Progenitor cell of endocrine pancreas (in vitro differentiated cells): ENCODE data around the gene TRIM50. TPM values are rescaled to one million over a fixed set of nuclear protein-coding genes. Genes with fewer than 3 reads are reported as not detected.
A peak's percentile ranks its signal among the peaks of the same experiment; 100 is the strongest.
"Not testable (repeated sequence)": the region's sequence is repeated elsewhere in the genome, so short reads cannot be mapped to it uniquely, and the experiment has no call there.

Source experiments
- DNase-seq: peaks from one replicate; pipeline ENCODE4 v3.0.0; 2021; ENCODE audit warnings: low spot score; ENCODE audit not compliant: unreplicated experiment
- H3K27ac Mint-ChIP-seq: 2 replicates; pipeline ENCODE4 v1.8.0; 2021; ENCODE audit warnings: mild to moderate bottlenecking, moderate library complexity, mixed read lengths
- H3K27me3 Mint-ChIP-seq: 2 replicates; pipeline ENCODE4 v1.8.0; 2021; ENCODE audit warnings: mixed read lengths
- H3K36me3 Mint-ChIP-seq: 2 replicates; pipeline ENCODE4 v1.8.0; 2022; ENCODE audit warnings: mixed read lengths; ENCODE audit not compliant: insufficient read depth
- H3K4me1 Mint-ChIP-seq: 2 replicates; pipeline ENCODE4 v1.8.0; 2021; ENCODE audit warnings: low read depth, mixed read lengths
- H3K4me3 Mint-ChIP-seq: 2 replicates; pipeline ENCODE4 v1.8.0; 2021; ENCODE audit warnings: low read depth, mild to moderate bottlenecking, moderate library complexity, mixed read lengths
- H3K9me3 Mint-ChIP-seq: 2 replicates; pipeline ENCODE4 v1.8.0; 2021; ENCODE audit warnings: low read depth, mixed read lengths
- total RNA-seq: library from RNA; stranded (reverse); gene quantifications from 2 replicates; pipeline ENCODE4 v1.2.1, GENCODE V29; 2021
- TF ChIP-seq, protein P1 (sequence below): fragments of 200-600 bp; sonication (generic); IDR thresholded peaks from one replicate; pipeline ENCODE4 v1.5.0; 2021; ENCODE audit warnings: antibody characterized with exemption, mild to moderate bottlenecking; ENCODE audit not compliant: unreplicated experiment

Gene TRIM50
- total RNA-seq, 1 donor from 2014 or later, result 10.9 TPM

DNA sequence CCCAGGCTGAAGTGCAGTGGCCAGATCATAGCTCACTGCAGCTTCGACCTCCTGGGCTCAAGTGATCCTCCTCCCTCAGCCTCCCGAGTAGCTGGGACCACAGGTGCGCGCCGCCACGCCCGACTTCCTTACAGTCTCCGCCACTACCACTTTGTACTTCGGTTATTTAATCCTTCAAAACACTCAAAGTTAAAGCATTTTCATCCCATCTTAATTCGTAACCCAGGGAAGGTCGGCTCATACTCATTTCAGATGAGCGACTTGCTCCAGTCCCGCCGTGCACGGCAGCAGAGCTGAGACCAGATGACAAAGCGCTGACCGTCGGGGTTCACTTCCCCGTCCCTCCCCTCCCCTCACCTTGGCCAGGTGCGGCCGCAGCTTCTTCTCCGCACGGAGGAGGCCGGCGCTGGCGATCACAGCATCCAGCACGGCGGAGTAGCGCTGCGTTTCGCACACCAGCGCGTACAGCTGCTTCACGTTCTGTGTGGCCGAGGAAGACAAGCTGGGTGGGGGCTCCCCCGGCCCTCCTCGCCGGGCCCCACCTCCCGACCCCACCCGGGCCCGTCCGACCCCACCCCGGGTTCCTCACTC, 19.7 kb downstream of the TRIM50 start:
- DNase-seq, result no peak
- H3K4me1 Mint-ChIP-seq, result peaks cover 13% of the 10 kb centered on the region

DNA sequence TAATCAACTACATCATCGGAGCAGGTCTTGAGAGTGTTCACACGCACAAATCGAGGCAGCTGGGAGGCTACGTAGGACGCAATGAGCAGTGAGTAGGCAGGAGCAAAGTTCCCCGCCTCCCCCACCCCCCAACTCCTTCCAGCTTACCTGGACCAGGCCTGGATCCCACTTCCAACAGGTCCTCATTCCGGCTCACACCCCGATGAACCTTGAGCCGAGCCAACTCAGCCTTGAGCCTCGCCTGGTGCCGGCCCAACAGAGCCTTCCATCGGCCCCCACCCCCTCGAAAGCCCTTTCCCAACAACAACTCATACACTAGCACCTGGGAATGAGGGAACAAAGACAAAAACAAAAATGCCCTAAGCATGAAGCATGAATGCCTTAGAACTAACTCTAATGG, 20.4 kb downstream of the TRIM50 start:
- Mint-ChIP-seq H3K9me3 (no peaks in the 10 kb centered on the region), H3K4me1 (peaks cover 13% of the 10 kb centered on the region), H3K36me3 (peaks cover 9% of the 10 kb centered on the region), H3K27ac (peak overlapping the region; percentile 94), H3K27me3 (peaks cover 3% of the 10 kb centered on the region), H3K4me3 (peak overlapping the region; percentile 94)
- TF ChIP-seq, protein P1, sequence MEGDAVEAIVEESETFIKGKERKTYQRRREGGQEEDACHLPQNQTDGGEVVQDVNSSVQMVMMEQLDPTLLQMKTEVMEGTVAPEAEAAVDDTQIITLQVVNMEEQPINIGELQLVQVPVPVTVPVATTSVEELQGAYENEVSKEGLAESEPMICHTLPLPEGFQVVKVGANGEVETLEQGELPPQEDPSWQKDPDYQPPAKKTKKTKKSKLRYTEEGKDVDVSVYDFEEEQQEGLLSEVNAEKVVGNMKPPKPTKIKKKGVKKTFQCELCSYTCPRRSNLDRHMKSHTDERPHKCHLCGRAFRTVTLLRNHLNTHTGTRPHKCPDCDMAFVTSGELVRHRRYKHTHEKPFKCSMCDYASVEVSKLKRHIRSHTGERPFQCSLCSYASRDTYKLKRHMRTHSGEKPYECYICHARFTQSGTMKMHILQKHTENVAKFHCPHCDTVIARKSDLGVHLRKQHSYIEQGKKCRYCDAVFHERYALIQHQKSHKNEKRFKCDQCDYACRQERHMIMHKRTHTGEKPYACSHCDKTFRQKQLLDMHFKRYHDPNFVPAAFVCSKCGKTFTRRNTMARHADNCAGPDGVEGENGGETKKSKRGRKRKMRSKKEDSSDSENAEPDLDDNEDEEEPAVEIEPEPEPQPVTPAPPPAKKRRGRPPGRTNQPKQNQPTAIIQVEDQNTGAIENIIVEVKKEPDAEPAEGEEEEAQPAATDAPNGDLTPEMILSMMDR, result no peak
- DNase-seq, result no peak

More for the DNA sequence above, 19.7 kb downstream of the TRIM50 start:
- H3K36me3 Mint-ChIP-seq, result peaks cover 9% of the 10 kb centered on the region
- no peaks in the 10 kb centered on the region for H3K9me3 Mint-ChIP-seq
- peak overlapping the region; percentile 94 for H3K27ac Mint-ChIP-seq
- peaks cover 3% of the 10 kb centered on the region for H3K27me3 Mint-ChIP-seq
- TF ChIP-seq, protein P1, result no peak
- H3K4me3 Mint-ChIP-seq, result peak overlapping the region; percentile 94

DNA sequence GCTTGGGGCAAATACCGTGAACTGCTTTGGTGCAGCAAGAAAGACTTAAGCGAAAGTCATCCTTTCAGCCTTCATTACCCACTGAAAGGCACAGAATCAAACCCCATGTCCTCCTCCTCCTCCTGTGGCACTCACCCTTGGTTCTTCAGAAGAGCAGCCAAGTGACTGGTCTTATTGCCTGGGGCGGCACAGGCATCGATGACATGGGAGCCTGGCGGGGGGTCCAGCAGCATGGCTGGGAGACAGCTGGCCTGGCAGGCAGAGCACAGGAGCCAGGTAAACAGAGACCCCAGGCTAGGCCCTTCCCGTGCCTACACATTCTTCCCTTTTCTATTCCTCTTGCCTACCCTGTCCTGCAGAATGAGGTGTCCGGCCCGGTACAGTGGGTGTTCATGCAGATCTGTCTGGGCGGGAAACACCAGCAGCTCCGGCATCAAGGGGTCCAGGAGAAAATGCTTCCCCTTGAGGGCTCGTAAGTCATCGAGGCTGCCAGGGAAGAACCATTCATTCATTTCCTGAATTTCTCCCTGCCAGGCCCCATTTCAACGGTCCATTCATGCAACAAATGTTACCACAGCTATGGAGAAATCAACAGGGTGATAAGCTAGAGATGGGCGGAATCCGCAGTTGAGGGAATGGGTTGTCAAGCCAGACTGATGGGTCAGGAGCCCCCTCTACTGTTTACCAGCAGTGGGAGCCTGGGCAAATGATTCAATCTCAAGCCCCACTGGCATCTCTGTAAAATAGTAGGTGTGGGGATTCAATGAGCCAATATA, 23.1 kb downstream of the TRIM50 start:
- not testable (repeated sequence) for DNase-seq, H3K27me3 Mint-ChIP-seq, H3K36me3 Mint-ChIP-seq, H3K4me3 Mint-ChIP-seq, H3K27ac Mint-ChIP-seq, H3K9me3 Mint-ChIP-seq
- peaks cover 13% of the 10 kb centered on the region for H3K4me1 Mint-ChIP-seq

DNA sequence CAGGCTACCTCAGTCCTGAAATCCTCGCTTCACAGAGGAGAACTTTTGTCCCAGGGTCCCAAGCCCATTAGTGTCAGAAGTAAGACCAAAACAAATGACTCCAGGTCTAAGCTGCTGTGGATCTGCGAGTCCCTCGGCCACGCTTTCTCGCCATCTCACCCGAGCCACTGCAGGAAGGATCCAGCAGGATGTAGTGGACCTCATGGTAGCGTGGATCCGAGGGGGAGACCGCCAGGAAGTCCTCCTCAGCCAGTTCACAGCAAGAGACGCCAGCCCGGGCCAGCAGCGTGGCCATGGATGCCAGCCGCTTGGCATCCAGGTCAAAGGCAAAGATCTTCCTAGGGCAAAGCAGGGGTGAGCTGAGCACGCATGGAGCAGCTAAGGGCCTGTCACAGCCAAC, 23.8 kb downstream of the TRIM50 start:
- no peaks in the 10 kb centered on the region for H3K27me3 Mint-ChIP-seq
- H3K36me3 Mint-ChIP-seq, result peaks cover 9% of the 10 kb centered on the region
- TF ChIP-seq, protein P1, result no peak
- no peak overlapping the region for H3K27ac Mint-ChIP-seq
- H3K9me3 Mint-ChIP-seq, result no peaks in the 10 kb centered on the region
- H3K4me1 Mint-ChIP-seq, result peaks cover 13% of the 10 kb centered on the region
- no peak for DNase-seq
- H3K4me3 Mint-ChIP-seq, result no peak overlapping the region

DNA sequence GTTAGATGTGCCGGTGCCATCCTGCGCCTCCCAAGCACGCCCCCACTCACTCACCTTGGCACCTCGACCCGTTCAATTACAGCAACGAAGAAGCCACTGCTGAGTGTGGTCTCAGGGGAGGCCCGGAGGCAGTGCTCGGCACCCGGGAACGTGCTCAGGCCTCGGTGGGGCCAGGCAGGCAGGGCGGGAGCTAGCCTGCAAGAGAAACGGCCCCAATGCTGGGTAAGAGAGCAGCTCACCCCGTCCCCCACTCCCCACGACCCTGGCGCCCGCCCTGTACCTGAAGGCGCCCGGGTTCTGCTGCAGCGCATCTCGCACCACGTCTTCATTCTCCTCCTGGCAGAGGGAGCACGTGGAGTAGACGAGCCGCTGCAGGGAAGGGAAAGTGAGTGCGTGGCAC, 24.3 kb downstream of the TRIM50 start:
- peaks cover 8% of the 10 kb centered on the region for H3K36me3 Mint-ChIP-seq
- H3K9me3 Mint-ChIP-seq, result no peaks in the 10 kb centered on the region
- H3K27me3 Mint-ChIP-seq, result no peaks in the 10 kb centered on the region
- H3K27ac Mint-ChIP-seq, result no peak overlapping the region
- H3K4me1 Mint-ChIP-seq, result peaks cover 12% of the 10 kb centered on the region
- DNase-seq, result no peak
- no peak overlapping the region for H3K4me3 Mint-ChIP-seq
- TF ChIP-seq, protein P1, result no peak

DNA sequence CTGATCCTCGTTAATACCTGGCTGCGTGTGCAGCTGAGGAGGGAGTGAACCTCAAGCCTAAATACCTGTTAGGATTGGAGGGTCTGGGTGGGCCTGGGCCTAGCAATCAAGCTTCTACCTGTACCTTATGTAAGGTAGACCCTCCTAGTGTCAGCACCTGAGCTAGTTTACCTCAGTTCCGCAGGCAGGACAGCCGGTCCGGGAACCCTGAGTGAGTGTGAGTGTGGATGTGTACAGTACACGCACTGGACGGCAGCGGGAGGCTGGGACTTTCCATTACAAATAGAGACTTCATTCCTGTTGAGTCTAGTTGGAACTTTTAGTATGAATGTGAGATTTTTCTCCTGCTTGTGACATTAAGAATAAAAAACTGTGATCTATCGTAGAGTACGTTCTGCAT, 25.0 kb downstream of the TRIM50 start:
- not testable (repeated sequence) for DNase-seq, H3K27me3 Mint-ChIP-seq, H3K36me3 Mint-ChIP-seq, H3K27ac Mint-ChIP-seq, H3K4me3 Mint-ChIP-seq, H3K4me1 Mint-ChIP-seq, H3K9me3 Mint-ChIP-seq
